ENCODE data around the gene MTAP.

Gene MTAP

DNA sequence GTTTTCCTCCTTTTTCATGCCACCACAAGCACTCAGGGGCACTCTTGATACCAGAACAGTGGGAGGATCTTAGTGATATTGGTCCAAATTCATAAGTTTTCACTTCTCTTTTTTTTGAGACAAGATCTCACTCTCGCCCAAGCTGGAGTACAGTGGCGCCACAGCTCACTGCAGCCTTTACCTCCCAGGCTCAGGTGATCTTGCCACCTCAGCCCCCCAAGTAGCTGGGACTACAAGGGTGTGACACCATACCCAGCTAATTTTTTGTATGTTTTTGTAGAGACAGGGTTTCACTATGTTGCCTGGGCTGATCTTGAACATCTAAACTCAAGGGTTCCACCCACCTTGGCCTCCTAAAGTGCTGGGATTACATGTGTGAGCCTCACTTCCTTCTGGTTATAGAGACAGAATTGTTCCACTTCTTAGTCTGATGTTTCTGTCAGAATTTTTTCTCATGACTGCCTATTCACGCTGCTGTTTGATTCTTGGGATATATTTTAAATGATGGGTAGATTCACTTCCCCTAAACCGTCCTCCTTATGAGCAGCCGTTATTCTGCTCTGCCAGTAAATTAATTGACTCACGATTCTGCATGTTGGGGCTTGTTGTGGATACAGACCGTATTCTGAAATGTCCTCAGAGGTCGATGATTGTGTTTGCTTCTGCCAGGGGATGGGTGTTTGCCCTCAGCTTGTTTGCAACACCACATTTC is 30.8 kb downstream of the MTAP start:
- TF ChIP-seq, protein P1, sequence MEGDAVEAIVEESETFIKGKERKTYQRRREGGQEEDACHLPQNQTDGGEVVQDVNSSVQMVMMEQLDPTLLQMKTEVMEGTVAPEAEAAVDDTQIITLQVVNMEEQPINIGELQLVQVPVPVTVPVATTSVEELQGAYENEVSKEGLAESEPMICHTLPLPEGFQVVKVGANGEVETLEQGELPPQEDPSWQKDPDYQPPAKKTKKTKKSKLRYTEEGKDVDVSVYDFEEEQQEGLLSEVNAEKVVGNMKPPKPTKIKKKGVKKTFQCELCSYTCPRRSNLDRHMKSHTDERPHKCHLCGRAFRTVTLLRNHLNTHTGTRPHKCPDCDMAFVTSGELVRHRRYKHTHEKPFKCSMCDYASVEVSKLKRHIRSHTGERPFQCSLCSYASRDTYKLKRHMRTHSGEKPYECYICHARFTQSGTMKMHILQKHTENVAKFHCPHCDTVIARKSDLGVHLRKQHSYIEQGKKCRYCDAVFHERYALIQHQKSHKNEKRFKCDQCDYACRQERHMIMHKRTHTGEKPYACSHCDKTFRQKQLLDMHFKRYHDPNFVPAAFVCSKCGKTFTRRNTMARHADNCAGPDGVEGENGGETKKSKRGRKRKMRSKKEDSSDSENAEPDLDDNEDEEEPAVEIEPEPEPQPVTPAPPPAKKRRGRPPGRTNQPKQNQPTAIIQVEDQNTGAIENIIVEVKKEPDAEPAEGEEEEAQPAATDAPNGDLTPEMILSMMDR (IDR thresholded peaks at IDR 0.05) = no peak

DNA sequence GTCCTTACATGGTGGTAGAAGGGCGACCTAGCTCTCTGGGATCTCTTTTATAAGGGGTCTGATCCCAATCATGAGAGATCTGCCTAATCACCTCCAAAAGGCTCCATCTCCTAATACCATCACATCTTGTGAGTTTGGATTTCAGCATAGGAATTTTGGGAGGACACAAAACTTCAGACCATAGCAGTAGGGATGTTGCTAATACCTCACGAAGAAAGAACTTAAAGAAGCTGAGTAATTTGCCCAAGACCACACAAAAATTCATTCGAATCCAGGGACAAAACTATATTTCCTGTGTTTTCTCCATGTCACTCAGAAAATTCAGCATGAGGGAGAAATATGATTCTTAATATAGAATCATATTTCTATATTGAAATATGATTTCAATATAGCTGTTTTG is 32.7 kb downstream of the MTAP start:
- TF ChIP-seq, protein P1 (IDR thresholded peaks at IDR 0.05) = no peak

DNA sequence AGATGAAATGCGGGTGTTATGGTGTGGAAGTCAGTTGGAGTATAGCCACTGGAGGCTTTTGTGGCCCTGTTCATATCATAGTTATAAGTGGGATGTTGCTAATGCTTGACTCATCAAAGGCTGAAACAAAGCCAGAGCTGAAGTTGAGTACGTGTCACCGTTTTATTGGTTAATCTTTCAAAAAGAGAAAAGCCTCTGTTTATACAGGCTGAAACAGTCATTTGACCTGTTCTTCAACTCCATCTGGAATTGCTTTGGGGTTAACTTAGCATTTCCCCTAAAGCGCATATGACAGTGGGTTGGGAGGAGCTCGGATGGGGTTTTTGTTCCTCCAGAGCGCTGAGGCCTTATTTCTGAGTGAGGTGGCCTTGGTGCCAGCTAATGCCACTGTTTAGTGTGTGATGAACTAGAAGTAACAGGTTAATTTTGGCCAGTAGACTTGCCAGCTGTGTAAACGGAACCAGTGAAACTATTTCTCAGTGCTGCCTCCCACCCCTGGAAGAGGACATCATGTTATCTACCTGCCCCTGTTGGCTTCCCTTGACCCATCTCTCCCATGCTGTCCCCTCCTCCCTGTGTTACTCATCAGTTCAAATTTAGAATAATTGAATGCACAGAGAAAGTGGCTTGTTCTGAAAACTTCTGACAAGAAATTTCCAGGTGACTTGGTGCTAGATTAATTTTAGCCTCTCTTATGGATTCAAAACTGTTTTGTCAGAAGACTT is 34.2 kb downstream of the MTAP start:
- TF ChIP-seq, protein P1 (IDR thresholded peaks at IDR 0.05) = no peak

DNA sequence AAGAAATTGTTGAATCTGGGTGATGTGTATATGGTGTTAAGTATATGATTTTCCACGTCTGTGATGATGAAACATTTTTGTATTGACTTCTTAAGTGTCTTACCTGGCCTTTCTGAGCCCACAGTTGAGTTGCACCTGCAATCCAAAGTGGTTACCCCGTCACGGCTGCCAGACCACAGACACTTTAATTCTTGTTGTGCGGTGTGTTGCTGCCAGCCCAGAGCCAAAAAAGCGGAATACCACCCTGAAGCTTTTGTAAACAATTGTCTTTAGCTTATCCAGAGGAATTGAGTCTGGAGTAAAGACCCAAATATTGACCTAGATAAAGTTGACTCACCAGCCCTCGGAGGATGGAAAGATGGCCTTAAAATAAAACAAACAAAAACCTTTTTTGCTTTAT is 35.1 kb downstream of the MTAP start:
- TF ChIP-seq, protein P1 (IDR thresholded peaks at IDR 0.05) = no peak

DNA sequence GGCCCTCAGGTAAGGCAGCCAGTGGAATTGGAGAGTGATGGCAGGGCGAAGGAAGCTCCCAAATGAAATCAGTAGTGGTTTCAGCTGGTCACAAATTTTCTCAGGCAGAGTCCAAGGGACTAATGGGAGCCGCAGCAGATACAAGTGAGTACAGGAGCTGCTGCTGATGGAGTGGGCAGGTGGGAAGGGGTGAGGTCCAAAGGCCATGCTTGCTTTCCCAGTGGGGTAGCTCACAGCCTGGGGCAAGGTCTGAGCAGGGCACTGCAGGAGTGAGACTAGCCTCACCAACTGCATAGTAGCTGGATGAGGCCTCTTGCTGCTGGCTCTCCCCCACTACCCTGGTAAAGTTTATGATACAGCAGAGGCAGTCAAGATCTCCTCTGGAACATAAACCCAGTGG is 38.2 kb downstream of the MTAP start:
- TF ChIP-seq, protein P1 (IDR thresholded peaks at IDR 0.05) = no peak

DNA sequence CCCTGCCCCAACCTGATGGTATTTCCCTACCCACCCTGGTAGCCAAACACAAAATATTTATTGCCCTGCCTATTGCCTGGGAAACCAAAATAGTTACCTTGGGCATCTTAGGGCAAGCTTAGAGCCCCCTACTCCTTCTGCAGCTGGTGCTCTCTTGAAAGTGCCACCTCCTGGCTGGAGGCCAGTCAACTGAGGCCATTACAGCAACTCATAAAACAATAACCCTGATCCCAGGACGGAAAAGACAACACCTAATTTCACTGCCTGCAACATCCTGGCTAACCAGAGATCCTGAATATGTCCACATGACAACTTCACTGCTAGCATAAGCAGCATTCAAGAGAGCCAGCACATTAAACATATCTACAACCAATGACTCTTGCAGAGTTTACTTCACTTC is 38.7 kb downstream of the MTAP start:
- TF ChIP-seq, protein P1 (IDR thresholded peaks at IDR 0.05) = no peak

DNA sequence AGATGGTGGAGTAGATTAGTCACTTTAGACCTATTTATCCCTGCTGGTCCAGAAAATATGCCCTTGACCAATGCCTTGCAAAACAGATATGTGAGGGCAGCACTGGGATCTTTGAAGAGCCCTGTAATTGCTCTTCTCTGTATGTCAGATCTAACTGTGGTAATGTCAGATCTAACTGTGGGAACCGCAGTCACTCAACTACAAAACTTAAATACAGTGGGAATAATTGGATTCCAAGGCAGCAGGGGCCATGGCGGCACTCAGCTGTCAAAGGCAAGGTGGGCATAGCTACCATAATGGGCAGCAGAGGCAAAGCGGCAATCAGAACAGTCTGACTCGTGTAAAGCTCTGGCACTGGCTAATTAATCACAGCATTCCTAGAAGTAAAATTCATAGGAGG is 46.2 kb downstream of the MTAP start:
- TF ChIP-seq, protein P1 (IDR thresholded peaks at IDR 0.05) = no peak

Data from LNCAP (cell line).